Common myeloid progenitor, CD34-positive (primary cell): ENCODE results near the gene PCGF2.

Source experiments
- CTCF ChIA-PET: fragments of 350-600 bp; sonication (Branson Sonifier 250); formaldehyde crosslinking; loops from one replicate; lab custom pipeline; 2021; ENCODE audit warnings: antibody characterized with exemption; lab: Charles Lee
- POLR2A ChIA-PET: fragments of 350-600 bp; sonication (Branson Sonifier 250); formaldehyde crosslinking; loops from one replicate; lab custom pipeline; 2021; ENCODE audit warnings: antibody characterized with exemption; lab: Charles Lee
- DNase-seq, 3 donors: peaks; one replicate each; pipeline versions ENCODE4 v3.0.0 to v3.0.0-alpha.2; 2013
- H3K27ac ChIP-seq, 2 experiments: 1 replicate in 1 of 2; 2 replicates in 1 of 2; pipeline ENCODE4 v1.7.0; 2013; ENCODE audit warnings: inconsistent platforms in 2 of 2, low read length in 2 of 2, mild to moderate bottlenecking in 2 of 2, low read depth in 1 of 2, moderate library complexity in 1 of 2; ENCODE audit not compliant: severe bottlenecking in 2 of 2, insufficient read depth in 1 of 2, poor library complexity in 1 of 2
- H3K27me3 ChIP-seq, 5 experiments: replicated peaks in 2 of 5; 1 replicate in 3 of 5; 2 replicates in 2 of 5; pipeline versions ENCODE4 v1.6.1 to v1.7.0; 2013; ENCODE audit warnings: low read length in 4 of 5, mild to moderate bottlenecking in 2 of 5, moderate library complexity in 2 of 5, inconsistent platforms in 1 of 5; ENCODE audit not compliant: insufficient read depth in 5 of 5, control insufficient read depth in 4 of 5
- H3K36me3 ChIP-seq, 4 experiments: 1 replicate in 2 of 4; 2 replicates in 2 of 4; pipeline versions ENCODE4 v1.6.1 to v1.7.0; 2013; ENCODE audit warnings: low read length in 3 of 4, control low read depth in 1 of 4, mild to moderate bottlenecking in 1 of 4; ENCODE audit not compliant: control insufficient read depth in 4 of 4, insufficient read depth in 4 of 4
- H3K4me1 ChIP-seq, 4 experiments: 1 replicate in 3 of 4; 2 replicates in 1 of 4; pipeline versions ENCODE4 v1.6.1 to v1.7.1; 2013; ENCODE audit warnings: low read length in 3 of 4, mild to moderate bottlenecking in 3 of 4, control low read depth in 1 of 4, inconsistent platforms in 1 of 4, moderate library complexity in 1 of 4; ENCODE audit not compliant: control insufficient read depth in 4 of 4, insufficient read depth in 4 of 4; ENCODE audit errors: control extremely low read depth in 1 of 4
- H3K4me3 ChIP-seq, 7 experiments: 1 replicate in 4 of 7; 2 replicates in 3 of 7; pipeline versions ENCODE4 v1.5.1 to v1.7.0; 2013; ENCODE audit warnings: mild to moderate bottlenecking in 7 of 7, low read length in 6 of 7, moderate library complexity in 6 of 7, inconsistent platforms in 2 of 7, low read depth in 2 of 7, control low read depth in 1 of 7; ENCODE audit not compliant: insufficient read depth in 4 of 7, control insufficient read depth in 1 of 7; ENCODE audit errors: extremely low read depth in 1 of 7
- H3K9me3 ChIP-seq, 5 experiments: 1 replicate in 4 of 5; 2 replicates in 1 of 5; pipeline versions ENCODE4 v1.6.1 to v1.7.1; 2013; ENCODE audit warnings: low read length in 4 of 5, mild to moderate bottlenecking in 2 of 5, inconsistent platforms in 1 of 5, low read depth in 1 of 5, moderate library complexity in 1 of 5; ENCODE audit not compliant: control insufficient read depth in 4 of 5, insufficient read depth in 2 of 5; ENCODE audit errors: control extremely low read depth in 1 of 5
- WGBS: methylation state at CpG from one replicate; pipeline ENCODE4 v1.1.5; 2013; ENCODE audit not compliant: insufficient coverage; 5-methylcytosine and 5-hydroxymethylcytosine counted together

The PCGF2 gene

DNA sequence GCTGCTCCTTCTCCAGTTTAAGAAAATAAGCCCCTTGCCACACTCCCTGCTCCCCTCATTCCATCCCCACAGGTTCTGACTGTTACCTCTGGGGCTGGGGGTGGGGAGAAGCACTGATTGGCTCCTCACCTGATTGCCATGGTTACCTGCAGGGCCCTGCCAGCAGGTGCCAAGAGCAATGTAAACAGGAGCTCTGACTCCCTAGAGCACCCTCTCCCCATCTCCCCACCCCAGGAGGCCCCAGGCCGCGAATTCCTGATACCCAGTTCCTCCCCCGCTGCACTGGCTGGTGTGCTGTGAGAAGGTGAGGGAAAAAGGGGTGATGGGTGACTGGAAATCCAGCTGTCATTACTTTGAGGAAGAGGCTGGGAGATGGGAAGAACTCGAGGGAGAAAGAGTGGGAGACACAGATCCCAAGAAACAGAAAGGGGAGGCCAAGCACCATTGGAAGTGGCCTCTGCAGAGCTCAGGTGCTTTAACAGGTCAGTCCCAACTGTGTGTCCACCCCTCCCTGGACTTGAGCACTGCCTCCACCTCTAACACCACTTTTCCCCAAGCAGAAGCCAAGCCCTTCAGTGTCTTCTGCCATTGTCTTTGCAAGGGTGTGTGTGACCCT lies 4.5 kb downstream of the PCGF2 start:
- H3K9me3 ChIP-seq = no peaks in the 10 kb centered on the region
- H3K27me3 ChIP-seq = peaks cover 0 to 49% (median 23%) of the 10 kb centered on the region in 5 experiments
- POLR2A ChIA-PET = no interaction called here
- H3K27ac ChIP-seq = no peak overlapping the region
- H3K4me3 ChIP-seq = no peak overlapping the region
- CTCF ChIA-PET = interaction anchor here (1.0 to 1.4 kb wide), 2 partner anchors 15 to 22 kb away, joined by 3 read pairs; no protein-coding TSS in a partner anchor
- WGBS = 88% methylated on average over 1 of the region's 4 CpGs
- no peaks in the 10 kb centered on the region for H3K36me3 ChIP-seq
- peaks cover 0 to 24% (median 22%) of the 10 kb centered on the region in 4 experiments for H3K4me1 ChIP-seq
- no peak for DNase-seq

DNA sequence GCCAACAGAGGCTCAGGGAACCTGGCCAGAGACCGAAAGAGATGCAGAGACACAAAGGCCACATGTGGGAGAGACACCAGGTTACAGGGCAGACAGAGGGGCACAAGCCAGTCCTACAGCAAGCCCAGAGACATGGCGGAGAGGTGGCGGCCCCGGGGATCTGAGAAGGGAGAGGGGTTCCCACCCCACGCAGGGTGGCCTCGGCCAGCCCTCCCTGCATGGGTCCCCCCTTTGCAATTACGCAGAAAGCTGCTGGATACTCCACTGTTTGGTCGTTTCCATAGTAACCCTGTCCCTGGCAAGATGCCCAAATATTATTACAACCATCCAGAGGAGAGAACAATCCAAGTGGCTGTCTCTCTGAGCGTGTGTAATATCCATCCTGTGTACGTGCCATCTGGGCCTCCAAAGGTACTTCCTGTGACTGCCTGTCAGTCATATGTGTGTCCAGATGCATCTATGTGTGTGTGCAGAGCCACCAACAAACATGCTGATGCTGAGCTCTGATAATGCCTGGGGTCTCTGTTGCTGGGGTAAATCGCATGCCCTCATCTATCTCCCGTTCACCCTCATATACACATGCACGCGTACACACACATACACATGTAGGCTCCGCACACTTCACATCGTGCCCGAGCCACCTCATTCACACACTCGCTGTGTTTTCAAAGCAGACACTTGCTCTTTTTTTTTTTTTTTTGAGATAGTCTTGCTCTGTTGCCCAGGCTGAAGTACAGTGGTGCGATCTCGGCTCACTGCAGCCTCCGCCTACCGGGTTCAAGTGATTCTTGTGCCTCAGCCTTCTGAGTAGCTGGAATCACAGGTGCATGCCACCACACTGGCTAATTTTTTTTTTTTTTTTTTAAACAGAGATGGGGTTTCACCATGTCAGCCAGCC lies 5.5 kb downstream of the PCGF2 start:
- no peak overlapping the region for H3K4me3 ChIP-seq
- POLR2A ChIA-PET = no interaction called here
- CTCF ChIA-PET = interaction anchor here (1.0 to 1.7 kb wide), 3 partner anchors 9 to 23 kb away, joined by 3 read pairs; partner anchors contain the start of gene PSMB3

DNA sequence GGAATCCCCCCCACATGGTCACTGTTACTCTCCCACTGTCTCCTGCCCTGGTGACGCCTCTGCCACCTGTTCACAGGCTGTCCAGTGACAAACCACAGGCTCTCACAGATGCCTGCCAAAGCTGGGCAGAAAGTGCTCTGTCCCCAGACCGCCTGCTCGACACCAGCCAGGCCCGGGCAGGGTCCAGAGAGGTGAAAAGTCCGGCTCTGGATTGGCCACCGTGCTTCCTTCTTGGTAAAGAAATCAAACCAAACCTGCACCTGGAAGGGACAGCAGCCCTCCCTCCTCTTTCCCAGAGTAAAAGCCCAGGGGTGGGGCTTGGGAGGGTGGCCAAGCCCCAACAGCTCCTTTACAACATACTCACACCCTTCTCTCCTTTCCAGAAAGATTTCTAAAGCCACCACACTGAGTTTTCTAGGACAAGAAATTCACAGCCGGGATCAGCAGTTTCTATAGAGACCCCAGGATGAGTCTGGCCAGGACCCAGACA lies 6.2 kb downstream of the PCGF2 start:
- H3K4me1 ChIP-seq = peaks cover 0 to 9% (median 8%) of the 10 kb centered on the region in 4 experiments
- POLR2A ChIA-PET = no interaction called here
- peaks cover 0 to 34% (median 22%) of the 10 kb centered on the region in 5 experiments for H3K27me3 ChIP-seq
- H3K36me3 ChIP-seq = no peaks in the 10 kb centered on the region
- no peak for DNase-seq
- CTCF ChIA-PET = interaction anchor here (1.2 to 1.7 kb wide), 2 partner anchors 10 to 18 kb away, joined by 3 read pairs; partner anchors contain the start of gene PSMB3
- 91% methylated on average over 6 of the region's 7 CpGs for WGBS
- H3K9me3 ChIP-seq = no peaks in the 10 kb centered on the region
- no peak overlapping the region for H3K4me3 ChIP-seq
- H3K27ac ChIP-seq = no peak overlapping the region

More for the DNA sequence above, 5.5 kb downstream of the PCGF2 start:
- Histone ChIP-seq H3K36me3 (no peaks in the 10 kb centered on the region), H3K27me3 (peaks cover 0 to 40% (median 23%) of the 10 kb centered on the region in 5 experiments), H3K27ac (no peak overlapping the region), H3K4me1 (peaks cover 0 to 15% (median 14%) of the 10 kb centered on the region in 4 experiments), H3K9me3 (no peaks in the 10 kb centered on the region)
- DNase-seq = peak in 2 of 3 donors; percentile 76 to 78
- WGBS = 86% methylated on average over 14 of the region's 22 CpGs

DNA sequence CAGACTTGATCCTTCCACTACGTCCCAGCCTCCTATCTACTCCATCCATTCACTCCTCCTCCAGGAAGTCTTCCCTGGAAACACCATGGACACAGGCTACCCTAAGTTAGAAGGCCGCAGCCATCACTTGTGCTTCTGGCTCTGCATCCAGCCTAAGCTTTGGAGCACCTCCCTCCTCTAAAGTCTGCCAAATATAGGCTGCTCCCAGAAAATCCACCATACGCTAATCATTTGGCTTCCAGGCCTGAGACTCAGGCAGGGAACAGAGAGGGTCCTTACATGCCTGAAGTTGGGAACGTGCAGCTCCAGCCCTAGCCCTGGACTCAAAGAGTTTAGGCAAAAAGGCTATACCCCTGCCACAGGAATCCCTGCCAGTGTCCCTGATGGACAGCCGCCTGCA lies 6.7 kb downstream of the PCGF2 start:
- H3K9me3 ChIP-seq = no peaks in the 10 kb centered on the region
- DNase-seq = no peak
- ChIA-PET POLR2A (no interaction called here), CTCF (interaction anchor here (1.2 to 1.7 kb wide), 2 partner anchors 11 to 18 kb away, joined by 3 read pairs; partner anchors contain the start of gene PSMB3)
- peaks cover 0 to 4% (median 3%) of the 10 kb centered on the region in 4 experiments for H3K4me1 ChIP-seq
- peaks cover 0 to 29% (median 17%) of the 10 kb centered on the region in 5 experiments for H3K27me3 ChIP-seq
- no peak overlapping the region for H3K27ac ChIP-seq
- no peaks in the 10 kb centered on the region for H3K36me3 ChIP-seq
- H3K4me3 ChIP-seq = no peak overlapping the region
- 100% methylated on average over 5 of the region's 5 CpGs for WGBS

DNA sequence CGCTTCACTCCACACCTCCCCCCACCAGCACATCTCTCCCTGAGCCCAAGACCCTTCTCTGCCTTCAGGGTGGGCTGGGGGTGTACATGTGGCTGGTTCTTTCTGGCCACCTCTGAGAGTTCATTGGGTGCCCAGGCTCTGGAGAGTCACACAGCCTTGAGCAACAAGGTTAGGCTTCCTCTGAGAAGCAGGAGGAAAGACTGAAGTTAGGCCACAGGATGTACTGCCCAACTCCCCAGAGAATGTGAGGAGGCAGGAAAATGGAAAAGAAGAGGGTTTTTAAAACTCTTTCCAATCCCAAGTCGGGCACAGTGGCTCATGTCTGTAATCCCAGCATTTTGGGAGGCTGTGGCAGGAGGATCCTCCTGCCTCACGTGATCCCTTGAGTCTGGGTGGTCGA lies 7.3 kb downstream of the PCGF2 start:
- peaks cover 0 to 22% (median 11%) of the 10 kb centered on the region in 5 experiments for H3K27me3 ChIP-seq
- H3K4me1 ChIP-seq = peaks cover 0 to 4% (median 1%) of the 10 kb centered on the region in 4 experiments
- H3K36me3 ChIP-seq = no peaks in the 10 kb centered on the region
- 93% methylated on average over 3 of the region's 4 CpGs for WGBS
- ChIA-PET POLR2A (no interaction called here), CTCF (no interaction called here)
- H3K9me3 ChIP-seq = no peaks in the 10 kb centered on the region
- H3K4me3 ChIP-seq = no peak overlapping the region
- no peak for DNase-seq
- H3K27ac ChIP-seq = no peak overlapping the region

DNA sequence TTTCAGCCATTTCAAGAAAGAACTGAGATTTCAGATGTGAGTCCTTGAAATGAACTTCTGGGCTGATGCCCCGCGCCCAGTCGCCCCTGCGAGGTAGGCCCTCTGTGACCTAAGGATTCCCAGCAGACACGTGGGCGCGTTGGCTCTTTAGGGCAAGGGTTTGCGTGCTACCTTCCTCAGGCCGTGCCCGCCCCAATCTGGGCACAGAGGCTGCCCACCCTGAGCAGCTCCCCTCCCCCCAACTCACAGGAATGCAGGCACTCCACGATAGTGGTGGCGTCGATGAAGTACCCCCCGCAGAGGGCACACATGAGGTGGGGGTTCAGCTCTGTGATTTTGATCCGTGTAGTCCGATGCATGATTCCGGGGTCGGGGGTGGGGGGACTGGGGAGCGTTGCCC lies 8.1 kb downstream of the PCGF2 start:
- POLR2A ChIA-PET = no interaction called here
- peaks cover 0 to 17% (median 7%) of the 10 kb centered on the region in 5 experiments for H3K27me3 ChIP-seq
- CTCF ChIA-PET = interaction anchor here (1.0 kb wide), 1 partner anchor 64 kb away, joined by 3 read pairs; no protein-coding TSS in a partner anchor
- 92% methylated on average over 14 of the region's 19 CpGs for WGBS
- no peaks in the 10 kb centered on the region for H3K36me3 ChIP-seq
- H3K4me3 ChIP-seq = no peak overlapping the region
- H3K27ac ChIP-seq = no peak overlapping the region
- no peaks in the 10 kb centered on the region for H3K9me3 ChIP-seq
- no peak for DNase-seq
- H3K4me1 ChIP-seq = peaks cover 0 to 8% (median 3%) of the 10 kb centered on the region in 4 experiments
